Colonic mucosa (tissue), 4 donors: ENCODE measurements around the gene SGTA. TPM values are rescaled to one million over a fixed set of nuclear protein-coding genes. Genes with fewer than 3 reads are reported as not detected.

Source experiments
- DNase-seq: peaks from one replicate; pipeline ENCODE4 v3.0.0-alpha.2; 2020
- H3K27ac ChIP-seq: fragments of 200-600 bp; one replicate; pipeline ENCODE4 v1.8.0; 2021
- H3K27me3 ChIP-seq: fragments of 200-600 bp; one replicate; pipeline ENCODE4 v1.8.0; 2021
- H3K36me3 ChIP-seq: fragments of 200-600 bp; one replicate; pipeline ENCODE4 v1.8.0; 2021
- H3K4me1 ChIP-seq: fragments of 200-600 bp; one replicate; pipeline ENCODE4 v1.8.0; 2021; ENCODE audit warnings: mild to moderate bottlenecking
- H3K4me3 ChIP-seq: fragments of 200-600 bp; one replicate; pipeline ENCODE4 v1.8.0; 2021
- H3K9ac ChIP-seq, 2 donors: one replicate each; pipeline ENCODE4 v1.7.0; 2013; ENCODE audit warnings: control low read depth in 2 of 2, low read depth in 2 of 2, low read length in 2 of 2
- H3K9me3 ChIP-seq: fragments of 200-600 bp; one replicate; pipeline ENCODE4 v1.8.0; 2021
- CTCF ChIP-seq: fragments of 200-600 bp; IDR thresholded peaks from one replicate; pipeline ENCODE4 v1.8.0; 2022; ENCODE audit warnings: antibody characterized with exemption, mild to moderate bottlenecking
- intact Hi-C: fragments of 100-400 bp; cut with DNase I; formaldehyde crosslinking; loops from one replicate; pipeline ENCODE4 v1.14.1; 2022
- total RNA-seq, 2 donors: library from RNA; stranded (reverse); fragmentation: NEBNext Ultra II Directional in 1 of 2; extraction: Animal tissue kit (Norgen Biotek cat#: 25700) in 1 of 2; gene quantifications; one replicate each; pipeline ENCODE4 v1.2.1, GENCODE V29; 2021
- donor health status: healthy.
- donor health status: DM: no; HTN: no; CAD: no.
- donor health status: DM: no; HTN: no; CAD: no.

Gene SGTA
- total RNA-seq, 2 donors from 2014 or later = 46.5 to 80.6 TPM

GRCh38 chr19:2798733-2799132 is 15.7 kb upstream of the SGTA start:
- no peaks in the 10 kb centered on the region for H3K36me3 ChIP-seq
- H3K4me3 ChIP-seq = no peak overlapping the region
- H3K9ac ChIP-seq = no peak overlapping the region
- no peaks in the 10 kb centered on the region for H3K9me3 ChIP-seq
- intact Hi-C loops = no loop called here
- H3K27me3 ChIP-seq = no peaks in the 10 kb centered on the region
- no peak overlapping the region for H3K27ac ChIP-seq
- no peak for TF ChIP-seq CTCF
- DNase-seq = no peak
- H3K4me1 ChIP-seq = no peaks in the 10 kb centered on the region

- no peak for DNase-seq
- H3K4me3 ChIP-seq = no peak overlapping the region
- intact Hi-C loops = no loop called here
- no peaks in the 10 kb centered on the region for H3K4me1 ChIP-seq
- H3K9ac ChIP-seq = no peak overlapping the region
- no peak overlapping the region for H3K27ac ChIP-seq
- H3K36me3 ChIP-seq = no peaks in the 10 kb centered on the region
- H3K27me3 ChIP-seq = no peaks in the 10 kb centered on the region
- TF ChIP-seq CTCF = no peak
- no peaks in the 10 kb centered on the region for H3K9me3 ChIP-seq
These were observed 15.1 kb upstream of the SGTA start for GRCh38 chr19:2798158-2798685.

GRCh38 chr19:2797280-2797679 is 14.2 kb upstream of the SGTA start:
- no peak for TF ChIP-seq CTCF
- Histone ChIP-seq H3K9ac (no peak overlapping the region), H3K9me3 (no peaks in the 10 kb centered on the region), H3K27me3 (no peaks in the 10 kb centered on the region), H3K36me3 (no peaks in the 10 kb centered on the region), H3K4me1 (no peaks in the 10 kb centered on the region), H3K27ac (no peak overlapping the region), H3K4me3 (no peak overlapping the region)
- intact Hi-C loops = no loop called here
- DNase-seq = no peak

GRCh38 chr19:2796659-2797266 is 13.7 kb upstream of the SGTA start:
- Histone ChIP-seq H3K9me3 (no peaks in the 10 kb centered on the region), H3K4me1 (no peaks in the 10 kb centered on the region), H3K27me3 (no peaks in the 10 kb centered on the region), H3K4me3 (no peak overlapping the region), H3K9ac (no peak overlapping the region), H3K36me3 (no peaks in the 10 kb centered on the region), H3K27ac (no peak overlapping the region)
- no peak for TF ChIP-seq CTCF
- intact Hi-C loops = no loop called here
- DNase-seq = no peak

GRCh38 chr19:2795827-2796658 is 13.0 kb upstream of the SGTA start:
- H3K36me3 ChIP-seq = no peaks in the 10 kb centered on the region
- no peak overlapping the region for H3K9ac ChIP-seq
- H3K4me1 ChIP-seq = no peaks in the 10 kb centered on the region
- no peak for TF ChIP-seq CTCF
- intact Hi-C loops = no loop called here
- no peak for DNase-seq
- H3K27ac ChIP-seq = no peak overlapping the region
- no peaks in the 10 kb centered on the region for H3K9me3 ChIP-seq
- H3K27me3 ChIP-seq = no peaks in the 10 kb centered on the region
- no peak overlapping the region for H3K4me3 ChIP-seq
